Peyer's patch (tissue), 4 donors: ENCODE data around the gene RNF187.

Experiments used
- CTCF ChIP-seq, 6 experiments: fragments of 450-650 bp in 4 of 6; fragments of 200-600 bp in 2 of 6; sonication (generic) in 1 of 6; IDR thresholded peaks; one replicate each; pipeline ENCODE4 v1.5.1; 2017 to 2019; ENCODE audit warnings: antibody characterized with exemption in 6 of 6, mild to moderate bottlenecking in 3 of 6, moderate library complexity in 1 of 6
- POLR2A ChIP-seq, 2 donors: fragments of 450-650 bp; IDR thresholded peaks; one replicate each; pipeline ENCODE4 v1.5.1; 2017; ENCODE audit warnings: antibody characterized with exemption in 2 of 2, mild to moderate bottlenecking in 2 of 2, moderate library complexity in 2 of 2

DNA sequence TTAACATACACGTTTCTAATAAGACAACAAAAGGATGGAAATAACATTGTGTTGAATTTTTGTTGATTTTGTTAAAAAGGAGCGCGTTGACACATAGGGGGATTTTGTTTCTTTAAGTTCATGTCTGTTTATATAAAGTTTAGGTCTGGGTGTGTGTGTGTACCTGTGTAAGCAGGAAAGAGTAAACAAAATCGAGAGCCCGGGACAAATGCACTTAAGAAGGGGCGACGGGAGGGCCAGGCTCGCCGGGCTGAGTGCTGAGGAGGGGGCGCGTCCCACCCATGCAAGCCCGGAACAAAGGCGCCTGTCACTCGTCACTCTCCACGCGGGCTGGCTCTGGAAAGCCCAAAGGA, 41.7 kb upstream of the RNF187 start:
- TF ChIP-seq POLR2A (IDR thresholded peaks at IDR 0.05), result no peak
- TF ChIP-seq CTCF (IDR thresholded peaks at IDR 0.05), result no peak
